HG03039 (cell line): Measurements from ENCODE around the gene NDUFAB1.
"Not testable (repeated sequence)": the region's sequence is repeated elsewhere in the genome, so short reads cannot be mapped to it uniquely, and the experiment has no call there.

Experiments
- ATAC-seq: cut with Tn5 transposase; IDR thresholded peaks from one replicate; pipeline ENCODE4 v1.9.1; 2021; ENCODE audit warnings: mild to moderate bottlenecking, moderate library complexity; ENCODE audit not compliant: unreplicated experiment

NDUFAB1 gene

GRCh38 chr16:23584186-23585076 is 11.7 kb downstream of the NDUFAB1 start:
- ATAC-seq, result no peak

DNA sequence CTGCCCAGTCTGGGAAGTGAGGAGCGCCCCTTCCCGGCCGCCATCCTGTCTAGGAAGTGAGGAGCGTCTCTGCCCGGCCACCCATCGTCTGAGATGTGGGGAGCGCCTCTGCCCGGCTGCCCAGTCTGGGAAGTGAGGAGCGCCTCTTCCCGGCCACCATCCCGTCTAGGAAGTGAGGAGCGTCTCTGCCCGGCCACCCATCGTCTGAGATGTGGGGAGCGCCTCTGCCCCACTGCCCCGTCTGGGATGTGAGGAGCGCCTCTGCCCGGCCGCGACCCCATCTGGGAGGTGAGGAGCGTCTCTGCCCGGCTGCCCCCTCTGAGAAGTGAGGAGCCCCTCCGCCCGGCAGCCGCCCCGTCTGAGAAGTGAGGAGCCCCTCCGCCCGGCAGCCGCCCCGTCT is 12.8 kb downstream of the NDUFAB1 start:
- not testable (repeated sequence) for ATAC-seq

GRCh38 chr16:23581764-23582163 is 14.4 kb downstream of the NDUFAB1 start:
- no peak for ATAC-seq

DNA sequence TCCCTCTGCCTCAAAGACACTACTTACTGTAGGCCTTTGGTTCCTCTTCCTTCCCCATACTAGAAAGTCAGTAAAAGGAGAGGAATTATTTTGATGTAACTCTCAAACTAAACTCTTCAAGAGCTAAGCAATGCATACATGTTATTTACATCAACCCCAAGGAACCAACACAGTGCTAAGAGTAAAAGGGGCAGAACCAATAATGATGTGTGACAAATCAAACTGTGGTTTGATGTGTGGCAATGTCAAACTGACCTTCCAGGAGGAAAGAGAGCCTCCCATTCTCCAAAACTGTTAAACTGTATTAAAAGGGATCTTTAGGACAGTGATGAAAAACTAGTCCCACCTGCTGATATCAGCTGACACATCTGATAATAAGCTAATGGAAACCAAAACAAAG is 15.7 kb downstream of the NDUFAB1 start:
- ATAC-seq, result no peak

GRCh38 chr16:23579371-23579770 is 16.7 kb downstream of the NDUFAB1 start:
- no peak for ATAC-seq

- no peak for ATAC-seq
These were observed 17.9 kb downstream of the NDUFAB1 start for GRCh38 chr16:23578101-23578830.

GRCh38 chr16:23577493-23577892 is 18.6 kb downstream of the NDUFAB1 start:
- no peak for ATAC-seq

- no peak for ATAC-seq
These were observed 20.3 kb downstream of the NDUFAB1 start for GRCh38 chr16:23575834-23576233.

DNA sequence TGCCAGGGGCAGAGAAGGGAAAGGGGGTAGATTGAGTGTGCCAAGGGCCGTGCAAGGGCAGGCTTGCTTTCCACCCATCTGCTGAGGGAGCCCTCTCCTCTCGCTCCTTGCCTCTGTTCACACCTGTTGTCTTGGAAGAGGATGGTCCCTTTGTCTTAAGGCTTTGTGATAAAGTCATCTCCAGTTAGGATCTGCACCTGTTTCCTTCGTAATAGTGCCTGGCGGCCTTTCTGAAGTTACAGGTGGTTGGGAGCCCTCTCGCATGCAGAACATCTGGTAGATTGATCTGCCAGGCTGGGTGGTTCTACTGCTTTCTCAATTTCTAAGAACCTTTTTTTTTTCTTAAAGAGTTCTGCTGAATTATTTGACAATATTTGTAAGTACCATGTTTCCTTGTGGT is 22.3 kb downstream of the NDUFAB1 start:
- ATAC-seq, result no peak

- ATAC-seq, result no peak
These were observed 23.7 kb downstream of the NDUFAB1 start for GRCh38 chr16:23572394-23572793.

DNA sequence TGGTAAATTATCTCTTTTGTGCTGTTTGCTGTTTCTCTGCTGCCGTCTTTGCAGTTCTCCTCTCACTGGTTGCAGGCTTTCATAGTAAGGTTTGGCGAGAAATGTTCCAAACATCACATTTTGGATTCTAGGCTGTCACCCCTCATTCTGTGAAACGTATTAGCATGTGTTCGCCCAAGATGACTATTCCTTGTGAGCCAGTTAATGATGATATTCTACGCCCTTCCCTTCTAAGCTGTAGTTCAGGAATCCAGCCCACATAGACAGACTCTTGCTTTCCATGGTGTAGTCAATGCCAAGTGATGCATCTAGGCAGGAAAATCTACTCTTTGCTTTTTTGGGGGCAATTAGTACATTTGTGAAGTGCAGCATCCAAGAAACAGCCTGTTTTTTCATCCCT is 24.2 kb downstream of the NDUFAB1 start:
- ATAC-seq, result no peak

- no peak for ATAC-seq
These were observed 25.0 kb downstream of the NDUFAB1 start for GRCh38 chr16:23570992-23571632.

DNA sequence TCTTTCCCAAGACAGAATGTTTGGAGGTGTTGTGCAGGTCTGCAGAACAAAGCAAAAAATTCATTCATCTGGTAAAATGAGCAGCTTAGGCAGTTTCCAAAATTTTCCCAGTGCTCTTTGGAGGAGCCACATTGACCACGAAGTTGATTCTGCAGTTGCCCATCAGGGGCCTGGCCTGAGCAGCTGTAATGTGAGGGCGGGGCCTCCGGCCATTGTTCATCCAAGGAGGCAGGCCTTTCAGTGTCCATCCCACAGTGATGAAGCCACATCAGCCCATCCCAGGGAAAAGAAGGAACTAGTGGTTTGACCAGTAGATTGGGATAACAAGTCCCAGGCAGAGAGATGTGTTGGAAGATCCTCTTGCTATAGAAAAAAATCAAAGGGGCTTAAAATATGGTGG is 28.5 kb downstream of the NDUFAB1 start:
- no peak for ATAC-seq

- ATAC-seq, result no peak
These were observed 29.4 kb downstream of the NDUFAB1 start for GRCh38 chr16:23566724-23567123.

DNA sequence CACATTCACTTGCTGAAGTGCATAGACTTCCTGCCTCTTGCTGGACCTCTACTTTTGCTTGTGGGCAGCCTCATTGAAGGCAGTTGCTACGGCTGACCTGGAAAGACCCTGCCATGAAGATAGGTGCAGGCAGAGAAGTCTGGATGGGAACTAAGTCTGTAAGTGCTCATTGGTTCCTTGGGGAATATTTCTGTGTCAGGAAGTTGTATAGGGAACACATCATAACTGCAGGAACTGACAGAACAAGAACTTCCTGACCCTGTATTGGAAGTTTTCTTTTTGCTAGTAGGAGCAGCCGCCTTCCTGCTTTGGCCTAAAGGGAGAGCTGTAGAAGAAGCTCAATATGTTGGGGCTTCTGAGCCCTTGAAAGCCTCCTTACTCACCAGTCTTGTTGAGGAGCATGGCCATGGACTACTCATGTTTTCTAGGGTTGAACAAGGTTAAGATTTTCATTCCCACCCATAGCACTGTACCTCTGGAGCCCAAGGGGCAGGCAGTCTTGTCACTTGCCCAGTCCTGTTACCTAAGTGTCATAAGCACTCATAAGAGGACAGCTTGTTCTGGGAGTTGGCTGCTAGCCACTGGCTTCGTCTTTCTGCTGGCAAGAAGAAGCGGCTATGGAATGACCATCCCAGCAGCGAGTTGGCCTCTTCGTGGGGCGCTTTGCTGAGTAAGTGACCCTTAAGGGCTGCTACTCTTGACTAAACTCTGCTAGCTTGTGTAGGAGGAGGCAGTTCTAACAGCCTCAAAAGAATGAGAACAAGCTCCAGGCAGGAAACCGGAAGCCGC is 31.3 kb downstream of the NDUFAB1 start:
- no peak for ATAC-seq

DNA sequence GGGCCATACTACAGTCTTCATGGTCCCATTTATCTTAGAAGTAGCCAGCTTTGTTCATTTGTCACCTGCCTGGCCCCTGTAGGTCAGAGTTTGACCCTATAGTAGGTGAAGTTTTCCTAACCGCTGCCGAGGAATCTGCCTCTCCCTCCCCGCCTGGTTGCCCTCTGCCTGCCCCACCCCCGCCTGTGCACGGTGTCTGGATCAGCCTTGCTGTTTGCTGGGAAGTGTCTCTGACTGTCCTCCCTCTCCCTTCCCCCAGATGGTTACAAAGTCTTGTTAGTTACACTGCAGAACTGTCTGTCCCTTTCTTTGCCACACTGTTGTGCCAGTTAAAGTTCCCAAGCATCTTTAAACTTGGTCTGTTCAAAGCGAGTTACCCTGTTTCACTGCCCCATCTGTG is 32.9 kb downstream of the NDUFAB1 start:
- no peak for ATAC-seq

DNA sequence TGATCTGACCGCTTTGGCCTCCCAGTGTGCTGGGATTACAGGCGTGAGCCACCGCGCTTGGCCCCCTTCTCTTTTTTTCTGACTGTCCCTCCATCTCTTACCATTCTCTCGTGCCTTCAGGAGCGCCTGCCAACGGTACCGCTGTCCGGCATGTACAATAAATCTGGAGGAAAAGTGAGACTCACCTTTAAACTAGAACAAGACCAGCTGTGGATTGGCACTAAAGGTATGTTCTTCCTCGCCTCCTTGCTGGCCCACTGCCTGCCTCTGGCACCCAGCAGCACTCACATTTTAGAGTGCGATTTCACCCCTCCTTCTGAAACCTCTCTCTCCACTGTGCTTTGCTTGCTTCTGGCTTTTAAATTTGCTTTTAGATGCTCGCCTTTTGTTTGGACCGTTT is 33.6 kb downstream of the NDUFAB1 start:
- no peak for ATAC-seq

DNA sequence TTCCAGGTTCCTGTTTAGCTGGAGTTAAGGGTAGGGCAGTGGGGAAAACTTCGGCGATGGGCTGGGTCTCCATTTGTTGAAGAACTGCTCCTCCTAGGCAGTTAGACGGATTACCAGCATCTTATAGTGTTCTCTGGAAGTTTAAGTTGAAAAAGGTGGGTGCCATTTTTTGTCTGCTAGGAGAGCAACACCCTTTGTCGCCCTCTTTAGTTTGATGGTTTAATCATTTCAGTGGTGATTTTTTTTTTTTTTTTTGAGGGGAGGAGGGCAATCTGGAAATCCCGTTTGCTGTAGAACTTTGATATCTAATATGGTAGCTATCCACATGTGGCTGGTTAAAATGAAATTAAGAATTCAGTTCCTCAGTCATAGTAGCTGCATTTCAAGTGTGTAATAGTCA is 34.5 kb downstream of the NDUFAB1 start:
- no peak for ATAC-seq

- ATAC-seq, result peak; percentile 0
These were observed 38.1 kb downstream of the NDUFAB1 start for GRCh38 chr16:23557779-23558702.
